Hypothalamus (tissue), 51 donors: Measurements from ENCODE around the gene PTH2R.

ENCODE experiments used
- DNase-seq, 51 donors: peaks; one replicate each; lab custom pipeline; 2025; lab: John Stamatoyannopoulos, UW

PTH2R gene

GRCh38 chr2:208541461-208541988 lies 134.9 kb downstream of the PTH2R start:
- no peak for DNase-seq

- no peak for DNase-seq
Measured at GRCh38 chr2:208541989-208542464, 135.4 kb downstream of the PTH2R start.

GRCh38 chr2:208542465-208543041 lies 136.0 kb downstream of the PTH2R start:
- no peak for DNase-seq
